Measurements from ENCODE around the gene ULK4. TPM values are rescaled to one million over a fixed set of nuclear protein-coding genes. Genes with fewer than 3 reads are reported as not detected.
"Not testable (repeated sequence)": the region's sequence is repeated elsewhere in the genome, so short reads cannot be mapped to it uniquely, and the experiment has no call there.

ULK4 gene
- total and polyA plus RNA-seq, 2 of the 4 experiments (the other 2 are of a cell fraction): 2.7 to 5.0 TPM

DNA sequence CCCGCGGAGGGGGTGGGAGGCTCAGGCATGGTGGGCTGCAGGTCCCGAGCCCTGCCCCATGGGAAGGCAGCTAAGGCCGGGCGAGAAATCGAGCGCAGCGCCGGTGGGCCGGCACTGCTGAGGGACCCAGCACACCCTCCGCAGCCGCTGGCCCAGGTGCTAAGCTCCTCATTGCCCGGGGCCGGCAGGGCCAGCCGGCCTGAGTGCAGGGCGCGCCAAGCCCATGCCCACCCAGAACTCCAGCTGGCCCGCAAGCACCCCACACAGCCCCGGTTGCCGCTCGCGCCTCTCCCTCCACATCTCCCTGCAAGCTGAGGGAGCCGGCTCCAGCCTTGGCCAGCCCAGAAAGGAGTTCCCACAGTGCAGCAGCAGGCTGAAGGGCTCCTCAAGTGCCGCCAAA lies 117.6 kb downstream of the ULK4 start:
- dilution Hi-C loops (cut with HindIII; ENCODE audit: low sequenced_read_pairs, unreplicated experiment); H2AK5ac ChIP-seq (ENCODE audit: low read depth, low read length); POLR2A ChIA-PET (ENCODE audit: unreplicated experiment): not testable (repeated sequence)

DNA sequence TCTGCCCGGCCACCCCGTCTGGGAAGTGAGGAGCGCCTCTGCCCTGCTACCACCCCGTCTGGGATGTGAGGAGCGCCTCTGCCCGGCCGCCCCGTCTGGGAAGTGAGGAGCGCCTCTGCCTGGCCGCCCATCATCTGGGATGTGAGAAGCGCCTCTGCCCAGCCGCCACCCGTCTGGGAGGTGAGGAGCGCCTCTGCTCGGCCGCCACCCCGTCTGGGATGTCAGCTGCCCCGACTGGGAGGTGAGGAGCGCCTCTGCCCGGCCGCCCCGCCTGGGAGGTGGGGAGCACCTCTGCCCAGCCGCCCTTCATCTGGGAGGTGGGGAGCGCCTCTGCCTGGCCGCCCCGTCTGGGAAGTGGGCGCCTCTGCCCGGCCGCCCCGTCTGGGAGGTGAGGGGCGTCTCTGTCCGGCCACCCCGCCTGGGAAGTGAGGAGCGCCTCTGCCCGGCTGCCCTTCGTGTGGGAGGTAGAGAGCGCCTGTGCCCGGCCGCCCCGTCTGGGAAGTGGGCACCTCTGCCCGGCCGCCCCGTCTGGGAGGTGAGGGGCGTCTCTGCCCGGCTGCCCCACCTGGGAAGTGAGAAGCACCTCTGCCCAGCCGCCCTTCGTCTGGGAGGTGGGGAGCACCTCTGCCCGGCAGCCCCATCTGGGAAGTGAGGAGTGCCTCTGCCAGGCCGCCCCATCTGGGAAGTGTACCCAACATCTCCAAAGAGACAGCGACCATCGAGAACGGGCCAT lies 120.8 kb downstream of the ULK4 start:
- CTCF ChIA-PET; intact Hi-C loops (cut with micrococcal nuclease): not testable (repeated sequence)

More for the DNA sequence above, 117.6 kb downstream of the ULK4 start:
- H3K18ac ChIP-seq (ENCODE audit: low read depth, low read length); H3K9me1 ChIP-seq (ENCODE audit: insufficient read depth, low read length); H3K27me3 ChIP-seq (ENCODE audit: control insufficient read depth, insufficient read depth, low read length); H2BK5ac ChIP-seq (ENCODE audit: low read depth, low read length, poor library complexity, severe bottlenecking); BruUV-seq (replicated peaks); ATAC-seq (ENCODE audit: low read depth); H3K56ac ChIP-seq (ENCODE audit: extremely low read depth, insufficient read depth, low read length); H2BK120ac ChIP-seq (ENCODE audit: low read depth, low read length); H3K27ac ChIP-seq (ENCODE audit: insufficient read depth, low read length); H2BK20ac ChIP-seq (ENCODE audit: low read depth, low read length); H3K14ac ChIP-seq (replicated peaks; ENCODE audit: low read depth, low read length); H3K9me3 ChIP-seq (ENCODE audit: control insufficient read depth, insufficient read depth, low read length); intact Hi-C loops (cut with micrococcal nuclease); H3K23ac ChIP-seq (ENCODE audit: low read depth, low read length); H3K36me3 ChIP-seq (ENCODE audit: control insufficient read depth, insufficient read depth, low read length); H4K8ac ChIP-seq (ENCODE audit: low read depth in 2 of 2, low read length in 2 of 2); H4K5ac ChIP-seq (ENCODE audit: low read depth, low read length); H4K91ac ChIP-seq (ENCODE audit: insufficient read depth, low read depth, low read length); CTCF ChIA-PET; H4K20me1 ChIP-seq (ENCODE audit: insufficient read depth, low read length); H2AK9ac ChIP-seq (replicated peaks; ENCODE audit: low read depth, low read length, poor library complexity); DNase-seq; H3K79me1 ChIP-seq (ENCODE audit: low read depth in 1 of 2, low read length in 2 of 2); H2AFZ ChIP-seq (replicated peaks; ENCODE audit: low read length, poor library complexity); H3K9ac ChIP-seq (ENCODE audit: low read depth, low read length); H3K4me1 ChIP-seq (ENCODE audit: control insufficient read depth, insufficient read depth, low read length); in situ Hi-C loops (cut with MboI; ENCODE audit: low sequenced_read_pairs); H2BK15ac ChIP-seq (ENCODE audit: low read depth, low read length); H3K4ac ChIP-seq (ENCODE audit: low read depth, low read length); H3K4me3 ChIP-seq (ENCODE audit: insufficient read depth, low read depth, low read length); H3K4me2 ChIP-seq (ENCODE audit: low read depth, low read length): not testable (repeated sequence)
- WGBS, 2 experiments (ENCODE audit: extremely low coverage in 2 of 2, insufficient read length in 1 of 2): 99% methylated on average over 10 of the region's 24 CpGs; no CpG with 5 or more reads in 1 of the 2 experiments

More for the DNA sequence above, 120.8 kb downstream of the ULK4 start:
- H2BK20ac ChIP-seq (ENCODE audit: low read depth, low read length); dilution Hi-C loops (cut with HindIII; ENCODE audit: low sequenced_read_pairs, unreplicated experiment); ATAC-seq (ENCODE audit: low read depth); H3K79me1 ChIP-seq (ENCODE audit: low read depth in 1 of 2, low read length in 2 of 2); H3K4ac ChIP-seq (ENCODE audit: low read depth, low read length); in situ Hi-C loops (cut with MboI; ENCODE audit: low sequenced_read_pairs); H3K27ac ChIP-seq (ENCODE audit: insufficient read depth, low read length); H2BK15ac ChIP-seq (ENCODE audit: low read depth, low read length); H4K8ac ChIP-seq (ENCODE audit: low read depth in 2 of 2, low read length in 2 of 2); H2BK120ac ChIP-seq (ENCODE audit: low read depth, low read length); H3K9ac ChIP-seq (ENCODE audit: low read depth, low read length); H4K20me1 ChIP-seq (ENCODE audit: insufficient read depth, low read length); H3K18ac ChIP-seq (ENCODE audit: low read depth, low read length); DNase-seq; BruUV-seq (replicated peaks); H2AFZ ChIP-seq (replicated peaks; ENCODE audit: low read length, poor library complexity); H3K36me3 ChIP-seq (ENCODE audit: control insufficient read depth, insufficient read depth, low read length); H3K9me1 ChIP-seq (ENCODE audit: insufficient read depth, low read length); POLR2A ChIA-PET (ENCODE audit: unreplicated experiment); H3K23ac ChIP-seq (ENCODE audit: low read depth, low read length); H3K27me3 ChIP-seq (ENCODE audit: control insufficient read depth, insufficient read depth, low read length); H3K56ac ChIP-seq (ENCODE audit: extremely low read depth, insufficient read depth, low read length); H3K9me3 ChIP-seq (ENCODE audit: control insufficient read depth, insufficient read depth, low read length); H2BK5ac ChIP-seq (ENCODE audit: low read depth, low read length, poor library complexity, severe bottlenecking); H2AK9ac ChIP-seq (replicated peaks; ENCODE audit: low read depth, low read length, poor library complexity); H3K14ac ChIP-seq (replicated peaks; ENCODE audit: low read depth, low read length); H4K91ac ChIP-seq (ENCODE audit: insufficient read depth, low read depth, low read length); H2AK5ac ChIP-seq (ENCODE audit: low read depth, low read length); H4K5ac ChIP-seq (ENCODE audit: low read depth, low read length); H3K4me3 ChIP-seq (ENCODE audit: insufficient read depth, low read depth, low read length); H3K4me2 ChIP-seq (ENCODE audit: low read depth, low read length); H3K4me1 ChIP-seq (ENCODE audit: control insufficient read depth, insufficient read depth, low read length): not testable (repeated sequence)
- WGBS, 2 experiments (ENCODE audit: extremely low coverage in 2 of 2, insufficient read length in 1 of 2): 92% methylated on average over 9 of the region's 52 CpGs; no CpG with 5 or more reads in 1 of the 2 experiments
